Lower leg skin (tissue), 3 donors: Measurements from ENCODE around the gene MTA1.

Source experiments
- CTCF ChIP-seq, 3 donors: fragments of 450-650 bp; IDR thresholded peaks; one replicate each; pipeline ENCODE4 v1.5.1; 2016; ENCODE audit warnings: antibody characterized with exemption in 3 of 3, mild to moderate bottlenecking in 3 of 3, moderate library complexity in 2 of 3
- POLR2A ChIP-seq, 2 donors: fragments of 450-650 bp; IDR thresholded peaks; one replicate each; pipeline ENCODE4 v1.6.1; 2016 to 2017; ENCODE audit warnings: antibody characterized with exemption in 2 of 2, mild to moderate bottlenecking in 1 of 2, moderate library complexity in 1 of 2

- TF ChIP-seq CTCF (IDR thresholded peaks at IDR 0.05) (no peak), POLR2A (IDR thresholded peaks at IDR 0.05) (no peak)
These were observed 77.4 kb downstream of the MTA1 start for GRCh38 chr14:105496831-105497591.
